Measurements from ENCODE around the gene CXXC4. TPM values are rescaled to one million over a fixed set of nuclear protein-coding genes. Genes with fewer than 3 reads are reported as not detected.
A peak's percentile ranks its signal among the peaks of the same experiment; 100 is the strongest.

CXXC4 gene
- total and polyA plus RNA-seq, 2 experiments from 2014 or later = 2.8 to 14.9 TPM

DNA sequence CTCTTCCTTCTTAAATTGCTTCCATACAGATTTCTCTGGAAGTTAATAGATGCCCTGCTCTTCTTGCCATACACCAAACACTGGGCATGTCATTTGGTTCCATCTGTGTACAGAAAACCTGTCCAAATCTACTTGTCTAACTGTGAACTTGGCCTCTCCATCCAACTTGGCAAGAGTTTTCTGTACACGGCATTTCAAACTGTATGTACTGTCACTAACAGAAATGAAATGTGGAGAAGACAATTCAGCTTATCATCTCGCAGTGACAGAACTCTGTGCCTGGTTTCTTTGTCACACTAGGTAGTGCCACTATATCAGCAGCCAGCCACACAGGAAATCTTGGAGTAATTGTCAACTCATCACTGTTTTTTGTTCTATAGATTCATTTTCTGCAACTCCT, 58.2 kb downstream of the CXXC4 start:
- no peak overlapping the region for H3K4me3 ChIP-seq
- no peaks in the 10 kb centered on the region for H3K36me3 ChIP-seq (replicated peaks; ENCODE audit: insufficient read depth, low read depth)
- H3K4me1 ChIP-seq (ENCODE audit: insufficient read depth) = no peaks in the 10 kb centered on the region
- no peaks in the 10 kb centered on the region for H3K9me2 ChIP-seq (replicated peaks; ENCODE audit: insufficient read depth)
- whole genome bisulfite sequencing (ENCODE audit: low lambda C conversion rate, missing lambda C conversion rate) = 89% methylated on average over 2 of the region's 2 CpGs
- H3K27me3 ChIP-seq = no peaks in the 10 kb centered on the region
- H3K27ac ChIP-seq = no peak overlapping the region
- no peak overlapping the region for H3K4me2 ChIP-seq
- H2AFZ ChIP-seq = no peak overlapping the region
- no peaks in the 10 kb centered on the region for H3K79me2 ChIP-seq
- DNase-seq (ENCODE audit: low spot score) = no peak
- TF ChIP-seq EZH2phosphoT487 (IDR thresholded peaks at IDR 0.05; ENCODE audit: low read depth, severe bottlenecking, unreplicated experiment) (no peak), EZH2 (IDR thresholded peaks at IDR 0.05; ENCODE audit: borderline replicate concordance) (no peak)
- TF ChIP-seq, protein P1, sequence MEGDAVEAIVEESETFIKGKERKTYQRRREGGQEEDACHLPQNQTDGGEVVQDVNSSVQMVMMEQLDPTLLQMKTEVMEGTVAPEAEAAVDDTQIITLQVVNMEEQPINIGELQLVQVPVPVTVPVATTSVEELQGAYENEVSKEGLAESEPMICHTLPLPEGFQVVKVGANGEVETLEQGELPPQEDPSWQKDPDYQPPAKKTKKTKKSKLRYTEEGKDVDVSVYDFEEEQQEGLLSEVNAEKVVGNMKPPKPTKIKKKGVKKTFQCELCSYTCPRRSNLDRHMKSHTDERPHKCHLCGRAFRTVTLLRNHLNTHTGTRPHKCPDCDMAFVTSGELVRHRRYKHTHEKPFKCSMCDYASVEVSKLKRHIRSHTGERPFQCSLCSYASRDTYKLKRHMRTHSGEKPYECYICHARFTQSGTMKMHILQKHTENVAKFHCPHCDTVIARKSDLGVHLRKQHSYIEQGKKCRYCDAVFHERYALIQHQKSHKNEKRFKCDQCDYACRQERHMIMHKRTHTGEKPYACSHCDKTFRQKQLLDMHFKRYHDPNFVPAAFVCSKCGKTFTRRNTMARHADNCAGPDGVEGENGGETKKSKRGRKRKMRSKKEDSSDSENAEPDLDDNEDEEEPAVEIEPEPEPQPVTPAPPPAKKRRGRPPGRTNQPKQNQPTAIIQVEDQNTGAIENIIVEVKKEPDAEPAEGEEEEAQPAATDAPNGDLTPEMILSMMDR (IDR thresholded peaks at IDR 0.05; ENCODE audit: poor library complexity) = no peak
- H4K20me1 ChIP-seq (ENCODE audit: insufficient read depth, poor library complexity, severe bottlenecking) = no peaks in the 10 kb centered on the region
- no peaks in the 10 kb centered on the region for H3K9me3 ChIP-seq (ENCODE audit: low read depth)

DNA sequence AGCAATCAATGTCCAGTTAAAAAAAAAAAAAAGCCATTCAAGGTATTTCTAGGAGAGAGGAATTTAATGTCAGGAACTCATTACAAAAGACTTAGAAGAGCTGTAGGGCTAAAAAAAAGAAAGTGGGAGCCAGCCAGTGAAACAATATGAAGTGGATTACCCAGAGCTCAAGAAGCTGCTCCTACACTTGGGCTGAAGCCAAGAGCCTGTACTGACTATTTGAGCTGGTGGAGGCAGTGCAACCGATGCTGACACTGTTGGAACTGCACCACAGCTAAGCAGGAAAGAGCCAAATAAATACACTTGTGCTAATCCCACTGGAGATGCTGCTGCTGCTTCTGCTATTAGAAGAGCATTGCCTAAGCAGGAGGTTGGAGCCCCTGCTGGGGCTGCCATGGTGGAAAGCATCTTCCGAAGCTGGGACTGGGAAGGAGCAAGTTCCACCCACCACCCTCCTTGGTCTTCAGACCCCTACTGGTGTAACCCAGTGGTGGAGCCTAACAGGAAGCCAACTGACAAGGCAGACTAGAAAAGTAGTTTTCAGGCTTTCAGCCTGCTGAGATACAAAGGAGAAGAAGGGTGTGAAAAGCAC, 65.4 kb downstream of the CXXC4 start:
- Histone ChIP-seq H3K27me3 (no peaks in the 10 kb centered on the region), H3K27ac (no peak overlapping the region), H3K9me3 (ENCODE audit: low read depth) (no peaks in the 10 kb centered on the region), H3K9me2 (replicated peaks; ENCODE audit: insufficient read depth) (no peaks in the 10 kb centered on the region), H3K4me2 (no peak overlapping the region), H4K20me1 (ENCODE audit: insufficient read depth, poor library complexity, severe bottlenecking) (no peaks in the 10 kb centered on the region), H3K4me3 (no peak overlapping the region), H3K36me3 (replicated peaks; ENCODE audit: insufficient read depth, low read depth) (no peaks in the 10 kb centered on the region), H2AFZ (no peak overlapping the region), H3K79me2 (no peaks in the 10 kb centered on the region), H3K4me1 (ENCODE audit: insufficient read depth) (no peaks in the 10 kb centered on the region)
- WGBS (ENCODE audit: low lambda C conversion rate, missing lambda C conversion rate) = 79% methylated on average over 2 of the region's 2 CpGs
- no peak for DNase-seq (ENCODE audit: low spot score)
- TF ChIP-seq, protein P1 (IDR thresholded peaks at IDR 0.05; ENCODE audit: poor library complexity) = no peak
- no peak for TF ChIP-seq EZH2 (IDR thresholded peaks at IDR 0.05; ENCODE audit: borderline replicate concordance)
- no peak for TF ChIP-seq EZH2phosphoT487 (IDR thresholded peaks at IDR 0.05; ENCODE audit: low read depth, severe bottlenecking, unreplicated experiment)

DNA sequence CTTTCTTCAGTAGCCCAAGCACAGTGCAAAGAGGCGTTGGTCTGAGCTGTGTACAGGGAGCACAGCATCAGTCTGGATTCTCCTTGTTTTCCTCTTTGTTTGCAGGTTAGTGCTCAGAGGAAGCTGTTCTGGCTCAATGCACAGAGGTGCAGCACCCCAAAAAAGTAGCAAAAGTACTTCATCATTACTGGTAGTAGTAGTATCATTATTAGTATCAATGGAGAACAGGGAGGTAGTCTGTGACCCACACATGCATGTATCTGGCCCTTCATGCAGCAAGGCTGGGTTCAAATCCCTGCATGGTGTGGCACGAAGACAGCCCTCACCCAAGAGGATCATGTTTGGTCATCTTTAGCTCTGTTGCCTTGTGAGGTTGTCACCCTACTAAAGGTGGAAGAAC, 68.7 kb downstream of the CXXC4 start:
- H3K4me2 ChIP-seq = no peak overlapping the region

DNA sequence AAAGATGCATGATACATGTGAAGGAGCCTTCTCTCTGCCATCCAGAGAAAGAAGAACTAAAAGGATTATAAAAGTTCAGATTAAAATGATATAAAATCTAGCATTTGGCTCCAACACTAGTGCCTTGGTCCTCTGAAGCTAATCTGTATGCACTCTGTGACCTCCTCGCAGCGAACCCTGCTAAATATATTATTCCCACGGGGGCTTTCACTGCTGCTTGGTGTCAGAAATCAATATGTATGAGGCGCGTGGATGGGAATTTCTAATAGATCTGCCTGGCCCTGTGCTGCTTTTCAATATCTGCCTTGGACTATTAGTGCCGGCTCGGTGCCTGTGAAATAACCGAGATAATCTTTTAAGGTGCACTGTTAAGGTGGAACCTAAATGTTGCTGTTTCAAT, 69.7 kb downstream of the CXXC4 start:
- H3K27me3 ChIP-seq = no peaks in the 10 kb centered on the region
- H3K36me3 ChIP-seq (replicated peaks; ENCODE audit: insufficient read depth, low read depth) = no peaks in the 10 kb centered on the region
- H2AFZ ChIP-seq = peak overlapping the region; percentile 10
- H3K4me3 ChIP-seq = no peak overlapping the region
- H3K4me1 ChIP-seq (ENCODE audit: insufficient read depth) = no peaks in the 10 kb centered on the region
- H3K4me2 ChIP-seq = peak overlapping the region; percentile 70
- H4K20me1 ChIP-seq (ENCODE audit: insufficient read depth, poor library complexity, severe bottlenecking) = no peaks in the 10 kb centered on the region
- no peak for DNase-seq (ENCODE audit: low spot score)
- TF ChIP-seq, protein P1 (IDR thresholded peaks at IDR 0.05; ENCODE audit: poor library complexity) = no peak
- TF ChIP-seq EZH2 (IDR thresholded peaks at IDR 0.05; ENCODE audit: borderline replicate concordance) = no peak
- H3K27ac ChIP-seq = no peak overlapping the region
- H3K79me2 ChIP-seq = no peaks in the 10 kb centered on the region
- H3K9me3 ChIP-seq (ENCODE audit: low read depth) = no peaks in the 10 kb centered on the region
- no peaks in the 10 kb centered on the region for H3K9me2 ChIP-seq (replicated peaks; ENCODE audit: insufficient read depth)
- 24% methylated on average over 8 of the region's 8 CpGs for WGBS (ENCODE audit: low lambda C conversion rate, missing lambda C conversion rate)

More for the DNA sequence above, 68.7 kb downstream of the CXXC4 start:
- Histone ChIP-seq H3K36me3 (replicated peaks; ENCODE audit: insufficient read depth, low read depth) (no peaks in the 10 kb centered on the region), H3K9me3 (ENCODE audit: low read depth) (no peaks in the 10 kb centered on the region), H2AFZ (no peak overlapping the region), H4K20me1 (ENCODE audit: insufficient read depth, poor library complexity, severe bottlenecking) (no peaks in the 10 kb centered on the region), H3K79me2 (no peaks in the 10 kb centered on the region), H3K27me3 (no peaks in the 10 kb centered on the region), H3K9me2 (replicated peaks; ENCODE audit: insufficient read depth) (no peaks in the 10 kb centered on the region), H3K27ac (no peak overlapping the region), H3K4me1 (ENCODE audit: insufficient read depth) (no peaks in the 10 kb centered on the region), H3K4me3 (no peak overlapping the region)
- DNase-seq (ENCODE audit: low spot score) = no peak
- WGBS (ENCODE audit: low lambda C conversion rate, missing lambda C conversion rate) = 84% methylated on average over 2 of the region's 2 CpGs
- no peak for TF ChIP-seq EZH2phosphoT487 (IDR thresholded peaks at IDR 0.05; ENCODE audit: low read depth, severe bottlenecking, unreplicated experiment)
